ENCODE measurements around the gene GNA15. TPM values are rescaled to one million over a fixed set of nuclear protein-coding genes. Genes with fewer than 3 reads are reported as not detected.
A peak's percentile ranks its signal among the peaks of the same experiment; 100 is the strongest.

The GNA15 gene
- total and polyA plus RNA-seq, 8 donors = 0.19 to 3.0 (median 1.3) TPM

- no peak for FAIRE-seq
- H3K4me3 ChIP-seq = no peak overlapping the region
- intact Hi-C loops (cut with DNase I) = loop anchor here in 1 of 3 donors (10.0 kb wide), 1 partner anchor 270 kb away; no protein-coding TSS in a partner anchor
Observed at GRCh38 chr19:3154957-3155736, 19.3 kb downstream of the GNA15 start.

GRCh38 chr19:3157096-3157845 is 21.4 kb downstream of the GNA15 start:
- Histone ChIP-seq H3K9me3 (no peaks in the 10 kb centered on the region), H3K27ac (no peak overlapping the region), H3K4me1 (no peaks in the 10 kb centered on the region), H3K36me3 (no peaks in the 10 kb centered on the region), H3K27me3 (no peaks in the 10 kb centered on the region), H3K4me3 (no peak overlapping the region)
- no peak for ATAC-seq
- no peak for TF ChIP-seq CTCF (IDR thresholded peaks at IDR 0.05)
- FAIRE-seq = no peak
- intact Hi-C loops (cut with DNase I) = loop anchor here in 1 of 3 donors (10.0 kb wide), 1 partner anchor 272 kb away; no protein-coding TSS in a partner anchor
- WGBS, 2 donors = 56 to 67% methylated on average over 23 of the region's 23 CpGs
- no peak for DNase-seq

More at GRCh38 chr19:3154957-3155736, 19.3 kb downstream of the GNA15 start:
- WGBS, 2 donors = 56 to 64% methylated on average over 21 of the region's 21 CpGs
- peak overlapping the region in 1 of 4 donors; percentile 33 for H3K27ac ChIP-seq
- no peaks in the 10 kb centered on the region for H3K27me3 ChIP-seq
- peak in 3 of 4 donors; percentile 59 to 78 (median 74) for ATAC-seq
- H3K4me1 ChIP-seq = no peaks in the 10 kb centered on the region
- no peak for TF ChIP-seq CTCF (IDR thresholded peaks at IDR 0.05)
- H3K9me3 ChIP-seq = no peaks in the 10 kb centered on the region
- peak in 2 of 6 donors; percentile 36 to 47 for DNase-seq
- H3K36me3 ChIP-seq = no peaks in the 10 kb centered on the region

- H3K36me3 ChIP-seq = no peaks in the 10 kb centered on the region
- no peak for DNase-seq
- H3K4me3 ChIP-seq = no peak overlapping the region
- no peaks in the 10 kb centered on the region for H3K27me3 ChIP-seq
- no peak for TF ChIP-seq CTCF (IDR thresholded peaks at IDR 0.05)
- 44 to 61% methylated on average over 8 of the region's 8 CpGs for WGBS, 2 donors
- ATAC-seq = no peak
- no peak overlapping the region for H3K27ac ChIP-seq
- H3K9me3 ChIP-seq = no peaks in the 10 kb centered on the region
- no peak for FAIRE-seq
- peaks cover 0 to 4% (median 0%) of the 10 kb centered on the region in 3 donors for H3K4me1 ChIP-seq
- intact Hi-C loops (cut with DNase I) = loop anchor here in 1 of 3 donors (10.0 kb wide), 1 partner anchor 275 kb away; no protein-coding TSS in a partner anchor
Observed at GRCh38 chr19:3159565-3159964, 23.7 kb downstream of the GNA15 start.

GRCh38 chr19:3160219-3160618 is 24.4 kb downstream of the GNA15 start:
- no peaks in the 10 kb centered on the region for H3K36me3 ChIP-seq
- no peak overlapping the region for H3K27ac ChIP-seq
- no peak for ATAC-seq
- intact Hi-C loops (cut with DNase I) = loop anchor here in 2 of 3 donors (10.0 kb wide), 3 partner anchors 85 to 275 kb away; no protein-coding TSS in a partner anchor
- no peaks in the 10 kb centered on the region for H3K9me3 ChIP-seq
- peaks cover 0 to 4% (median 0%) of the 10 kb centered on the region in 3 donors for H3K4me1 ChIP-seq
- H3K4me3 ChIP-seq = no peak overlapping the region
- no peak for DNase-seq
- TF ChIP-seq CTCF (IDR thresholded peaks at IDR 0.05) = no peak
- 52 to 75% methylated on average over 3 of the region's 3 CpGs for WGBS, 2 donors
- FAIRE-seq = no peak
- no peaks in the 10 kb centered on the region for H3K27me3 ChIP-seq

Measured in pancreas (tissue), 10 donors.